Measurements from ENCODE around the gene KIF1A.

The KIF1A gene

DNA sequence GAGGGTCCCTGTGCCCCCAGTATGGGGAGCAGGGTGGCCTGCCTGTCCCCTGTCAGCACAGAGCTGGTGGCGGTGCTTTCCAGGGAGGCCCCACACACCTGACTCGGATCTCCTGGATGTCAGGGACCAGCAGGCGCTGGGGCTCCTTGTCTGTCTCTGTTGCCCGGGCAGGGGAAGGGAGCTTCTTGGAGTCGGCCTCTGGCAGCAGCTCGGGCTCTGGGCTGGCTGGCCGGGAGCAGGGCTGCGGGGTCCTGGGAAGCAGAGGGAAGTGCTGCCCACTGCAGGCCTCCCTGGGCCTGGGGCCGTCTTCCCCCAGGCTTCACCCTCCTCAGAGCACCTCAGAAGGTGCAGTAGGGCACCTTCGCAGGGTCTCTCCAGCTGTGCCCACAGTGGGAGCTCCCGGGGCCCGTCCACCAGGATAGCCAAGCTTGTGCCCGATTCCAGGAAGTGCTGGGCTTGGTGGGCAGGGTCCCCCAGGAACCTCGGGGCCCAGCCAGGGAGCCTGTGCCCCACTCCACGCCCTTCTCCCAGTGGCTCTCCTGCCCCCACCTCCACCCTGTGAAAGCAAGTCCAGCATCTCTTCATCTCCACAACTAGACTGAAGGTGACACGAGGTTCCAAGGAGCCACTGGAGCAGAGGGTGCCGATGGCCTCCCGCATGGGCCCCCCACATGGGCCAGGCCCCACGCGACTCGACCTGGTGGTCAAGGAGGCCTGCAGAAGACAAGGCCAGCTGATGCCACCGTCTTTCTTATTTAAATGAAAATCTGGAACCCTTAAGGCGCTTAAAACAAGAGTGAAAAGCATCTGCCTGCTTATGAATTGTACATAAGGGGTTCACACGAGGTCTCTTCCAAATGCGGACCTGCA, 100.1 kb downstream of the KIF1A start:
- DNase-seq (ENCODE audit: low spot score): no peak

DNA sequence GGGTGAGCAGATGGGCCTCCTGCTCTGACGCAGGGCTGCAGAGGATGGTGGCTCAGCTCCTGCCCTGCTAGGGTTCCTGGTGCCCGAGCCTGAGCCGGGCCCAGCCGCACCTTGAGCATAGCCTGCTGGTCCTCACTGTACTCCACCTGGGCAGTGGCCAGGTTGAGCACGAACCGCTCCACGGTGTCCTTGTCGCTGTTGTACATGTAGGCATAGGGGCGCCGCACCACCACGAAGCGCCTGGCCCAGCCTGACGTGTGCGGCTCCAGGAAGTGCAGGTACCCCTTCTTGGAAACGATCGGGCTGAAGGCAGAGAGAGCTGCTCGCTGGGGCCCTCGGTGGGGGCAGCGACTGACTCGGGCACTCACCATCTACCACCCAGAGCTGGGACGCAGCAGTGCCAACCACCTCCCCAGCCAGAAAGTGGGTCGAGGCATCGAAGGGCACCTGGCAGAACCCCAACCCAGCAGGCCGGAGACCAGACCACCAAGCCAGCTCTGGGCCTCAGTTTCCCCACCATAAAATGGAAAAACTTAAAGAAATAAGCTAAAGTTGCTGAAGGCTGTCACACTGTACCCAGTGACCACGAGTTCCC, 101.0 kb downstream of the KIF1A start:
- DNase-seq (ENCODE audit: low spot score): no peak

DNA sequence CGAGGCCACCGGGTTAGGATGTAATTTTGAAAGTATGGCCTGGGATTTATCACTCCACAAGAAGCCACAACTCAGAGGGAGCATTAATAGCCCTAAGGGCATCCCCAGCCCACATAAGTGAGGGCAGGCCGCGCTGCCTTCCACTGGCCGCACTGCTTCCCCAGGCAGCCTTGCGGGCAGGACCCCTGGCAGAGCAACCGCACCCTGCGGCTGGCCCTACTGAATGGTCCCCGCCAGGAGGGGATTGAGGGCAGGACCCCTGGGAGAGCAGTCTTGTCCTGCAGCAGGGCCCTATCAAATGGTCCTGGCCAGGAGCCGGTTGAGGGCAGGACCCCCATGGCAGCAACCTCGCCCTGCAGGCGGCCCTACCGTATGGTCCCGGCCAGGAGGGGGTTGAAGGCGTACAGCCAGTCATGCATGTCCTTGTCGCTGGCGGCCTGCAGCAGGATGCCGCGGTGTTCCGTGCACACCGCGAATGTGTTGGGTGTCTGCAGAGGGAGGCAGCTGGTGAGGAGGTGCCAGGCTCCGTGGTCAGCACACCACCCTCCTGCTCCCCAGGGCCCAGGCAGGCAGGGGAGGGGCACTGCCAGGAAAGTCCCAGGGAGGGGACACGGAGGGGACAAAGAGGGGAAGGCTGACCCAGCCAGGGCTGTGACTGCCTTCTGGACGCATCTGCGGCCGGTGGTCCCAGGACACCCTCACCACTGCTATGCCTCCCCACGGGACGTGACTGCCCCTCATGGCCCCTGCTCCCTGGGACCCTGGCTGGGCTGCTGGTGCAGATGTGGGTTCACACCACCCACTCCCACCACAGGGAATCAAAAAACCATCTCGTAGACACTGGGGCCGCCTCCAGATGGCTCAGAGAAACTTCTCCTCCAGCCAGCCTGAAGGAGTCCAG, 102.1 kb downstream of the KIF1A start:
- no peak for DNase-seq (ENCODE audit: low spot score)

DNA sequence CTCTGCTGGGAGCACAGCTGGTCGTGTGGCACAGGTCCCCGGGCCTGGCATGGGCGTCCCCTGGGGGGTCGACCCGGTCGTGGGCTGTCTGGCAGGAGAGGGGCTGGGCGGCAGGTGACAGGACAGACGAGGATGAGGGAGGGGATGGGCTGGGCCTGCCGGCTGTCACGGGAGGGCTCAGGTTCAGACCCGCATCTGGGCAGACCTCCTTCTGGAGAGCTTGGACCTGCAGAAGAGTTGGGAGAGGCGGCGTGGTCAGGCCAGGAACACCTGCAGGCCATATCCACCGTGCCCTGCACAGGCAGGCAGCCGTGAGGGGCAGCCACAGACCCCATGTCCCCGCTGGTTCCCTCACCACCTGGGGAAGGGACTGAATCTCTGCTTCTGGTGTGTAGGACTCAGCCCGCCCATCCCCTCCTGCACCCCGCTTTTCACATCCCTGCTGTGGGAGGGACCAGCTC, 102.8 kb downstream of the KIF1A start:
- no peak for DNase-seq (ENCODE audit: low spot score)

DNA sequence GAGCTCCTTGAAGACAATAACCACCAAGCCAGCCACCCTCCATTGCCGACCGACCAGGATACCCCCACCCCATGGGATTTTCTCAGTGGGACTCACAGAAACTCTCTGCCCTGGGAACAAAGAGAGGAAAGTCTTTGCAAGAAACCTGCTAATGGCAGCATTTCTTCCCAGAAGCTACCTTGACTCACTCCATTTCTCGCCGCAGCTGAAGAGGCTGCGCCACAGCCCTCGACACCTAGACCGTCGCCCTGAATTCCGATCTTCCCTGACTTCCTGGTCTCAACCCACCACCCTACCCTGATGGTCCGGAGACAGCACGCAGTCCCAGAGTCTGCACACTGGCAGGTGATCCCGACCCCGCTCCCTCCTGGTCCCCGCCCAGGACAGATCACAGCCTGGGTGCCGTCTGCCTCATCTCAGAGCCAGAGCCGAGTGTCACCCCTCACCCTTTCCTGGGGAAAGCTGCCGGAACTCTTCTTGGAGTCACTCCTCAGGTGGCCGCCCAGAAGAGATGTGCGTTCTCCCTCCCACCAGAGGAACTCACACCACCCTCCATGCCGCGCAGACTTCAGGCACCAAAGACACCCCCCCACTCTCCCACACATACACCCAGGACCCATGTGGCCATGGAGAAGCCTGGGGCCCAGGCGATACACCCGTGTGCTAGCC, 103.8 kb downstream of the KIF1A start:
- DNase-seq (ENCODE audit: low spot score): no peak

DNA sequence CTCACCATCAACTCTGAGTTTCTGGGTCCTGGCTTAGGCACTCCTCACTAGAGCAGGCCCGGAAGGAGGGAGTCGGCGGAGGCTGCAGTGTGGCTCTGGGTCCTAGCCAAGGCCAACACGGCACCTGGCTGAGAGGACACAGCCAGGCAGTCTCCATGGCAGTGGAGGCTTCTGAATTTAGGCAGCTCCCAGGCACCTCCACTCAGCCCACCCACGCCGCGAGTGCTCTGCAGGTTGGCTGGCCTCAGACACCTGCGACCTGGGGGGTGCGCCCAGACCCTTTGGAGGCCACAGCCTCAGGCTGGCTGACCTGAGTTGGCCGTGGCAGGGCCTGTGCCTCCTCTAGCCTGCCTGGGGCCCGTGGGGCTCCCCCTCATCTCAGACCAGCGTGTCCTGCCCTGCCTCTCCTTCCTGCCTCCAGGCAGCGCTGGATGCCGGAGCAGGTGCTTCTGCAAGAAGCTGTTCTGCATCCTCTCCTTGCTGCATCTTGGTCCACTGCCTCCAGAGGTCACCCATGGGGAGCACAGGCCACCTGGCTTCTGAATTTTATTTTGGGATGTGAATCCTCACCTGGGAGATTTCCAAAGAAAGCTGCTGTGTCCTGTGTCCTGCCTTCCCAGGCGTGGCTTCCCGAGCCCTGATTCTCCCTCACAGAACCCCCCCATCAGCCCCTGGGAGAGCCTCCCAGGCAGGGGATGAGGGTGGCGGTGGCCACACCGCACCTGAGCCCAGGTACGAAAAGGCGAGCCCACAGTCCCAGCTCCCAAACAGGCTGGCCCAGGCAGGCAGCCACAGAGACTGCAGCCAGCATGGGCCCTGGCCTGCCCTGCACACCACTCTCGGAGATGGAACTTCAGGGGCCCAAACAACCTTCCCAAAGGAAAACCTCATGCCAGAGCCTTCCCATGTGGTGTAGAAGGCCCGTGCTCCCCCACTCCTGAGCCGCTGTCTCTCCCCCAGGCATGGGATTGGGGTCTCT, 105.0 kb downstream of the KIF1A start:
- DNase-seq (ENCODE audit: low spot score): no peak

DNA sequence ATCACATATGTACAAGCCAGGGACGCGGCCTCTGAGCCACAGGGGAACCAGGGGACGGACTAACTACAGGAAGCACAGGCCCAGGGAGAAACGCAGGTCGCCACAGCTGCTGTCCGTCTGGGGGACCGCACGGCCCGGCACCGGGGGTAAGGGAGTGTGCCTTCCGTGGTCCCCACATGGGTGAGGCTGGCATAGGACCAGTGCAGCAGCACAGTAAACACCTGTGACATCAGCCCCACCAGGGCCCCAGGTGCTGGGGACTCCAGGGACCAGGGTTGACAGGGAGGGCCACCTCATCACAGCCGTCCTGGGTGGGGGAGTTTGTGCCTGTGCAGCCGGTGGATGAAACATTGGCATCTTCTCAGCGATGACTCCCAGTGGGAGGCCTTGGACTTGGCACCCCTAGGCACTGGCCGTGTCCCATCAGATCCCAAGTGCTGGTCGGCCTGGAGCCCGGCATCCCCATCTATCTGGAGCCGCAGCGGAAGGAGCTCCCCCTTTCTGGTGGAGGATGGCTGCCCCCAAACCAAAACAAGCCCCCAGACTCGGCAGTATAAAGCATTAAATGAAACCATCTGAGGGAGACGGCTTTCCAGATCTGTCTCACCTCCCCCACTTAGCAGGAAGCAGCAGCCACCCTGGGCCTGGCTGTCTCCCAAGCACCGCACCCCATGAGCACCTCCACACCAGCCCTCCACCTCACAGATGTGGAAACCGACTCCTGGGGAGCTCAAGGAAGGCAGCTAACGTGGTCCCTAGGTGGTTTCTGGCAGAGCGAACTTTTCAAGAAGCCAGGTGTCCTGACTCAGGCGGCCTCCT, 105.9 kb downstream of the KIF1A start:
- no peak for DNase-seq (ENCODE audit: low spot score)

DNA sequence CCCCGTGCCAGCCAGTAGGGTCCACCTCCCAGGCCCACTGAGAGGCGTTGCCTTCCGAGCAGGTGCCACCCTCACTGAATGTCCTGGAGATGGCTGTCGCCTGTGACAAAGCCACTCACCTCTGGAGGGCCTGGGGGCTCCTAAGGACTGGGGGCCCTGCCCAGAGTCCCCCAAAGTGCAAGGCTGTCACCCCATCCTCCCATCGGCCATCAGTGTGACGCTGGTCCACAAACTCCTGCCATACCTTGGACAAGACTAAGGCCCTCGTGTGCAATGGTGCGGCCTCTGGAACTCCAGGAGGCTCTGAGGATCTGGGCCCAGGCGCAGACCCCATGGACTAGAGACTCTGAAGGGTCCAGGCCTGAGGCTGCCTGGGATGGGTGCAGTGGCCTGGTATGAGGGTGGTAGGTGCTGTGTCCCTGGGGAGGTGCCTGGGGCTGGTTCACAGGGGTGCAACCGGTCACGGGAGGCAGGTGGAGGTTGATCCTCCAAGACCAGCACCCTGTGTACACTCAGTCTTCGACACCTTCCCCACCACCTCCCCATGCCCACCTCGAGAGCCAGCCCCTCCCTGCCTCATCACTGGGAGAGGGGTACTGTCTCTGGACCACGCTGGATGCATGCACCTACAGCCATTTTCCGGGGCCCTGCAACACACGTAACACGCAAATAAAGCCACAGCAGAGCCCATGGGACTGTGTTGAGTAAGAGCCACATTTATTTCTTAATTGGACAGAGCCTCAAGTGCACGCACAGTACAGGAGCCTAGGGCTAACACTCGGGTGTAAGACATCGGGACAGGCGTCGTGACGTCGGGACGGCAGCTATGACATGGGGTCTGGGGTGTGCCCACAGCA, 106.7 kb downstream of the KIF1A start:
- DNase-seq (ENCODE audit: low spot score): no peak

DNA sequence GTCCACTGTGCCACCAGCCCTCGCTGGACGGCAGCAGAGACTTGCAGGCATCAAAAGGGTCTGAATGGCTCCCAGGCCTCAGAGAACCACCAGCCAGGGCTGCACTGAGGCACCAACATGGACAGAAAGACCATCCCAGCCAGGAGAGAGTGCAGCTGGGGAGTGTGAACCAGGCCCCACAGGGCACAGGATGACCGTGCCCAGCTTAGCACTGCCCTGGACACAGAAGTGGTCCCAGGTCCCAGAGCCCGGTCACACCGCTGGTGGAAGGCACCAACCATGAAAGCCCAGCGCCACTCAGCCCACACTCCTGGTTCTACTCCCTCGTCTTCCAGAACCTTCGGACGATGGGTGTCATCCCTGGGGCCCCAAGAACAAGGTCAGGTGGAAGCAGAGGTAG, 107.9 kb downstream of the KIF1A start:
- DNase-seq (ENCODE audit: low spot score): no peak

DNA sequence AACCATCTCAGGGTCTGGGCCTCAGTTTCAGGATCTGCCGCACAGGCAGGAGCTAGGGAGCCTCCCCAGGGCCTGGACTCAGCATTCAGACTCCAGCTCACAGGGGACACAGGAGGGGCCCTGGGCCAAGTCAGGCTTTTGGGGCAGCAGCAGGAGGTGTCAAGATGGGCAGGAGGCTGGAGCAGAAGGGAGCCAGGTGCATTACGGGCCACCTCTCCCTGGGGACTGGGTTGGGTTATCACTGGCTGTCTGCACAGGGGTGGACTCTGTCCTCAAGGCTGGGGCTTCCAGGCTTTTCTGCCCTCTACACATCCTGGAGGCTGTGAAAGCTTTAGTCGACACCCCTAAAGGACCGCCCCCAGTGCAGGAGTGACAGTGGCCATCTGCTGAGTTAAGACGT, 108.3 kb downstream of the KIF1A start:
- no peak for DNase-seq (ENCODE audit: low spot score)

DNA sequence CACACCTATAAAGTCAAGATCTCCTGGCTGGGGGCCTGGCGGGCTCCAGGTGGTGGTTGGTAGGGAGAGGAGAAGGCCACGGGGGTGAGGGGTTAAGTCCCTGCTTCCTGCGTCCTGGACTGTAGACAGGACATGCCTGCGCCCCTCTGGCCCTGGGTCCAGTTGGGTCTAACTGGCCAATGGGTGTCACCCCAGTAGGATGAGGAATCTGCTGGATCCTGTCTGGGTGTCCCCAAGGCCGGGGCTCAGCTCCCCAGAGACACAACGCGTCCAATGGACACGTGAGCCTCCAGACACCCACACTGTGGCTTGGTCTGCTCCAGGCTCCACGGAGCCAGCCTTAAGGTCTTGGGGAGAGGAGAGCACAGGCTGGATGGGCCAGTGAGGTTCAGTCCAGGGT, 108.7 kb downstream of the KIF1A start:
- no peak for DNase-seq (ENCODE audit: low spot score)

DNA sequence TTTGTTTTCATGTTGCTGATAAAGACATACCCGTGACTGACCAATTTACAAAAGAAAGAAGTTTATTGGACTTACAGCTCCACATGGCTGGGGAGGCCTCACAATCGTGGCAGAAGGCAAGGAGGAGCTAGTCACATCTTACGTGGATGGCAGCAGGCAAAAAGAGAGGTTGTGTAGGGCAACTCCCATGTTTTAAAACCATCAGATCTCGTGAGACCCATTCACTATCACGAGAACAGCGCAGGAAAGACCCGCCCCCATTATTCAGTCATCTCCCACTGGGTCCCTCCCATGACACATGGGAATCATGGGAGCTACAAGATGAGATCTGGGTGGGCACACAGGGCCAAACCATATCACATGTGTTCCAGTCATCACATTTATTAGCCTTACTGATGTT, 111.6 kb downstream of the KIF1A start:
- DNase-seq (ENCODE audit: low spot score): no peak

DNA sequence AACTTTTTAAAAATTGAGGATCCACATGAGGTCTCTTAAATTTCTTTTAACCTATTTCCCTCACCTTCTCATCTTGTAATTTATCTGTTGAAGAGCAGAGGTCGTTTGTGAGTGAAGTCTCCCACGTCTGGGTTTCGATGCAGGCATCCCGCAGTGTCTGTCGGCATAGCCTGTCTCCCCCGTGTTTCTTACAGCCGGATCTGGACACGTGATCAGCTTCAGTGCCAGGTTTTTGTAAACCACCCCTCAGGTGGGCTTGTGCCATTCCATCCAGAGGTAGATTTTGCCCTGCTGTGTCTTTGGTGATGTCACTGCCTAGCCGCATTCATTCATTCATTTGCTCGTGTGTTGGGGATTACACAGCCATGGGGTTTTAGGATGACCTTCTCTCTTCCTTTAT, 112.2 kb downstream of the KIF1A start:
- DNase-seq (ENCODE audit: low spot score): no peak

DNA sequence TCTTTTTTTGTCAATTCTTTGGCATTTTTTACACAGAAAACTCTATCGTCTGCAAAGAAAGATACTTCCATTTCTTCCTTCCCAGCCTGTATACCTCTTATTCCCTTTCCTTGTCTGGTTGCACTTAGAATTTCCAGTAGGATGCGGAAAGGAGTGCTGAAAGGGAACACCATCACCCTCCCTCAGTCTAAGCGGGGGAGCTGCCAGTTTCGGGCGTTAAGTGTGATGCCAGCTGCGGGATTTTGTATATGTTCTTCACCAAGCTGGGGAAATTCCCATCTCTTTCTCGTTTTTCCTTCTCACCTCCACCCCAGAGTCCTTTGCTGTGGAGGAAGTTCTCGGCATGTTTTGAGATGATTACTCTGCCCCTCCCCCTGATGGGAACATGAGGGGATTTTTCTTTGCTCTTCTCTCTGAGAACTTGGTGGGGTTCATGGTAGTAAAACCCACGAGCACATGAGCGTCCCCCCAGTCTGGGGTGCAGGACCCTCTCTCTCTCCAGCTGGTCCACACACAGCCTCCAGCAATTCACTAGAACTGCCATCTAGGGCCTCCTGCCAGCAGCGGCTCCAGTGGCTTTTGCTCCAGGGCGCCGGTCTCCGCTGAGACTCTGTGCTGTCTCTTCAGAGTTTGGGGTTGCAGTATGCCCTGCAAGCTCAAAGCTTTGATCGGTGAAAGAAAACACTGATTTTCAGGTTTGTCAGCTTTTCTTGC, 112.8 kb downstream of the KIF1A start:
- DNase-seq (ENCODE audit: low spot score): no peak

DNA sequence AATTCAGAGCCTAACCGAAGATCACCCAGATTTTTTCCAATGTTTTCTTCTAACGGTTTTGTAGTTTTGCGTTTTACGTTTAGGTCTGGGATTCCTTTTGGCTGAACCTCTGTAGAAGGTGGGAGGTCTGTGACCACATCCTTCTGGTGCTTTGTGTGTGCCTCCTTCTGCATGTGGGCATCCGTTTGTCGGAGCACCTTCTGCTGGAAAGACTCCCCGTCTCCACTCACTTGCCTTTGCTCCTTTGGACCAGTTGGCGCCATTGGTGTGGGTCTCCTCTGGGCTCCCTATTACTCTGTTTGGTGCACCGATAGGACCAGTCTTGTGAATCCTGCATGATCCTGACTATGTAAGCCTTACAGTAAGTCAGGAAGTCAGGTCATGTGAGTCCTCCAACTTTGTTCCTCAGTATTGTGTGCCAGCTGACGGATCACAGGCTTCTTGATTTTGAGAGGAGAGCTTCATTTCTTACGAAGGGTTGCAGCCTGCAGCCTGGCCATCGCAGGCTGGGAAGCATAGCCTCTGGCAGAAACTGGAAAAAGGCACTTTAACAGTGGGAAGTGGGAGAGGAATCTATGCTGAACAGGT, 114.7 kb downstream of the KIF1A start:
- DNase-seq (ENCODE audit: low spot score): no peak

DNA sequence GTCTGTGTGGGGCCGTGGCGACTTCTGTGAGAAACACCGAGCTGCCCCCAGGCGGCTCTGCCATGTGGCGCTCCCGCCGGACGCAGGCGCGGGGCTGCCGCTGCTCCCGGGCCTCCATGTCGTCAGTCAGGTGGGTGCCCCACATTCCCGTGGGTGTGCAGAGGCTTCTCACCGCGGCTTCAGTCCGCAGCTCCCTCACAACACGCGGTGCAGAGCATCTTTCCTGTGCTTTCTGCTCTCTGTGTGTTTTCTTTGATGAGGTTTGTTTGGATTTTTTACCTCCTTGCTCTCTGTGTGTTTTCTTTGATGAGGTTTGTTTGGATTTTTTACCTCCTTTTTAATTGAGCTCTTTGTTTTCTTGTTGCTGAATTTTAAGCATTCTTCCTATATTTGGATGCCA, 115.4 kb downstream of the KIF1A start:
- DNase-seq (ENCODE audit: low spot score): no peak

DNA sequence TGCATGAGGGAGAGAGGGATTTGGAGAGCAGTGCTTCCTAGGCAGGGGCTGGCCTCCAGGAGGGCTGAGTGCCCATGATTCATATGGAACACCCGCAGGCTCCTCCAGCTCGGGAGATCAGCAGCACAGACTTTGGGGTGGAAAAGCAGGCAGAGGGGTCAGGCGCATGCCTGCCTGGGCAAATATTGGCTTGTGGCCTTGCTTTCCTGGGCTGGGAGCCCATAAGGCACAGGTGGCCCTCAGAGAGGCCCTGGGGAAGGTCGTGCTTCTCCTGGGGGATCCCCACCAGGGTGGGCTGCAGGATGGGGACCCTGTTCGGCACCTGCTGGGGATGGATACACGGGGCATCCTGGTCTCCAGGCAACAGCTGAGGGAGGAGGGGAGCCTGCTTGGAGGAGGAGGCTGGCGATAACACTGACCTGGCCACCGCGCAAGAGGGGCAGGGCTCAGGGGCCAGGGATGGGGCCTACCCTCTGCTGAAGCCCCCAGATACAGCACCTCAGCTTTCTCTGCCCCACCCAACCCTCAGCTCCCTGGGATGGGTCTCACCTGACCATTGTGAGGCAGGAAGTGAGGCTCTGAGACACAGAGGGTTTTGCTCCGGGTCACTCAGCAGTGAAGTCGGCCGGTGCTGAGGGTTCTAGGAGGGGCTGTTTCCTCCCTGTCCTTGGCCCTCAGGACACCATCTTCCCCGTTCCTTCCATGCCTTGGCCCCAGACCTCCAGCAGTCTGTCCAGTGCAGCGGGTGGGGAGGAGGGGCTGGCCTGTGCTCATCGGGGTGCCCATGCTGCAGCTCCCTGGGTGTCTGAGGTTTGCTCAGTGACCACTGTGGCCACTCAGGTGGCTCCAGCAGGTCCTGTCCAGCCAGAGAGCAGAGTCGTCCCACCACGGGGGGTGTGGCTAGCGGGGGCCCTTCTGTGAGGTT, 116.3 kb downstream of the KIF1A start:
- DNase-seq (ENCODE audit: low spot score): no peak
